HCT116 (cell line): Measurements from ENCODE around the gene TTC23L. TPM values are rescaled to one million over a fixed set of nuclear protein-coding genes. Genes with fewer than 3 reads are reported as not detected.
A peak's percentile ranks its signal among the peaks of the same experiment; 100 is the strongest.

ENCODE experiments used
- ATAC-seq: fragments of 200-7000 bp; cut with Tn5 transposase; 2 replicates; pipeline ENCODE4 v1.9.1; 2020; ENCODE audit warnings: mild to moderate bottlenecking, moderate library complexity
- BruUV-seq: library from RNA; stranded (reverse); fragments of 400-500 nt; replicated peaks from 2 replicates; lab custom pipeline; 2021; lab: Mats Ljungman, UMichigan
- CTCF ChIA-PET: fragments of 300-600 bp; sonication (Branson Sonifier 250); formaldehyde crosslinking; loops from one replicate; lab custom pipeline; 2021; ENCODE audit warnings: antibody characterized with exemption; lab: Charles Lee
- POLR2A ChIA-PET: fragments of 300-600, 350-600 bp; sonication (Branson Sonifier 250); formaldehyde crosslinking; loops from one replicate; lab custom pipeline; 2021; ENCODE audit warnings: antibody characterized with exemption; lab: Charles Lee
- RAD21 ChIA-PET, 2 experiments: fragments of 300-600 bp; sonication (Branson Sonifier 250); formaldehyde crosslinking; loops; one replicate each; lab custom pipeline; 2023; ENCODE audit warnings: low total read pairs in 2 of 2; ENCODE audit not compliant: uncharacterized antibody in 2 of 2, unreplicated experiment in 2 of 2, low non-redundant PET in 1 of 2; lab: Charles Lee
- DNase-seq: peaks from one replicate; pipeline ENCODE4 v3.0.0-alpha.2; 2010; ENCODE audit warnings: low read depth, low spot score
- H2AFZ ChIP-seq: fragments of 200-600 bp; shearing (Covaris generic), sonication (generic); 2 replicates; pipeline ENCODE4 v1.6.1; 2017; ENCODE audit warnings: low read depth, mixed run types, mixed read lengths, antibody characterized with exemption, low read length; ENCODE audit not compliant: poor library complexity, severe bottlenecking
- H3K27ac ChIP-seq: 2 replicates; pipeline ENCODE4 v1.5.1; 2012; ENCODE audit warnings: low read depth, low read length
- H3K27me3 ChIP-seq: fragments of 200-600 bp; sonication (generic); 2 replicates; pipeline ENCODE4 v1.6.1; 2016; ENCODE audit warnings: mixed run types, low read length, mixed read lengths; ENCODE audit not compliant: insufficient read depth
- H3K36me3 ChIP-seq, 2 experiments: fragments of 200-500 bp in 1 of 2; fragments of 200-600 bp in 1 of 2; sonication (Bioruptor generic) in 1 of 2; sonication (generic) in 1 of 2; 2 replicates each; pipeline versions ENCODE4 v1.5.1 to v1.6.1; 2014 to 2016; ENCODE audit warnings: low read length in 2 of 2, inconsistent platforms in 1 of 2, mixed read lengths in 1 of 2, mixed run types in 1 of 2; ENCODE audit not compliant: insufficient read depth in 2 of 2, control insufficient read depth in 1 of 2
- H3K4me1 ChIP-seq, 2 experiments: fragments of 200-600 bp in 1 of 2; sonication (generic) in 1 of 2; 2 replicates each; pipeline versions ENCODE4 v1.5.1 to v1.6.1; 2012 to 2017; ENCODE audit warnings: low read length in 2 of 2, inconsistent platforms in 1 of 2, mild to moderate bottlenecking in 1 of 2, mixed read lengths in 1 of 2, mixed run types in 1 of 2, moderate library complexity in 1 of 2; ENCODE audit not compliant: insufficient read depth in 2 of 2, control insufficient read depth in 1 of 2
- H3K4me2 ChIP-seq: fragments of 200-600 bp; sonication (generic); 2 replicates; pipeline ENCODE4 v1.6.1; 2017; ENCODE audit warnings: mixed run types, low read length, mixed read lengths
- H3K4me3 ChIP-seq, 2 experiments: fragments of 200-600 bp in 1 of 2; sonication (generic) in 1 of 2; replicated peaks in 1 of 2; 2 replicates each; pipeline ENCODE4 v1.5.1; 2011 to 2016; ENCODE audit warnings: low read length in 2 of 2, control low read depth in 1 of 2, low read depth in 1 of 2, mild to moderate bottlenecking in 1 of 2, mixed read lengths in 1 of 2, mixed run types in 1 of 2
- H3K79me2 ChIP-seq: fragments of 200-600 bp; sonication (generic); 2 replicates; pipeline ENCODE4 v1.6.1; 2017; ENCODE audit warnings: mild to moderate bottlenecking, mixed run types, low read length, moderate library complexity, mixed read lengths; ENCODE audit not compliant: insufficient read depth
- H3K9ac ChIP-seq: fragments of 200-600 bp; sonication (generic); 2 replicates; pipeline ENCODE4 v1.6.1; 2016; ENCODE audit warnings: low read length, mixed read lengths
- H3K9me2 ChIP-seq: fragments of 200-600 bp; sonication (generic), shearing (Covaris generic); 2 replicates; pipeline ENCODE4 v1.6.1; 2017; ENCODE audit warnings: mixed run types, mild to moderate bottlenecking, moderate library complexity; ENCODE audit not compliant: insufficient read depth
- H3K9me3 ChIP-seq, 2 experiments: fragments of 200-500 bp in 1 of 2; fragments of 200-600 bp in 1 of 2; sonication (Bioruptor generic) in 1 of 2; sonication (generic) in 1 of 2; 2 replicates each; pipeline ENCODE4 v1.6.1; 2014 to 2017; ENCODE audit warnings: low read length in 2 of 2, mixed read lengths in 2 of 2, inconsistent platforms in 1 of 2, low read depth in 1 of 2, mild to moderate bottlenecking in 1 of 2, mixed run types in 1 of 2, moderate library complexity in 1 of 2; ENCODE audit not compliant: control insufficient read depth in 1 of 2, insufficient read depth in 1 of 2
- H4K20me1 ChIP-seq: fragments of 200-600 bp; sonication (generic), shearing (Covaris generic); 2 replicates; pipeline ENCODE4 v1.6.1; 2017; ENCODE audit warnings: mixed run types, mild to moderate bottlenecking, moderate library complexity; ENCODE audit not compliant: insufficient read depth
- CBX3 ChIP-seq: IDR thresholded peaks from 2 replicates; pipeline ENCODE4 v1.6.1; 2012; ENCODE audit warnings: low read depth
- EGR1 ChIP-seq: IDR thresholded peaks from 2 replicates; pipeline ENCODE4 v1.6.1; 2012; ENCODE audit warnings: low read depth
- ELF1 ChIP-seq: IDR thresholded peaks from 2 replicates; pipeline ENCODE4 v1.6.1; 2012; ENCODE audit warnings: low read depth, borderline replicate concordance
- EZH2 ChIP-seq: fragments of 200-600 bp; sonication (generic); IDR thresholded peaks from 2 replicates; pipeline ENCODE4 v1.6.1; 2017; ENCODE audit warnings: antibody characterized with exemption, mixed run types
- FOSL1 ChIP-seq: IDR thresholded peaks from 2 replicates; pipeline ENCODE4 v1.6.1; 2012; ENCODE audit warnings: low read depth
- JUND ChIP-seq: IDR thresholded peaks from 2 replicates; pipeline ENCODE4 v1.6.1; 2012
- POLR2A ChIP-seq: IDR thresholded peaks from 2 replicates; pipeline ENCODE4 v1.7.0; 2011; ENCODE audit warnings: borderline replicate concordance; ENCODE audit not compliant: insufficient read depth, insufficient read length; ENCODE audit errors: extremely low read depth
- SP1 ChIP-seq: IDR thresholded peaks from 2 replicates; pipeline ENCODE4 v1.6.1; 2012; ENCODE audit warnings: low read depth
- SRF ChIP-seq: IDR thresholded peaks from 2 replicates; pipeline ENCODE4 v1.6.1; 2012; ENCODE audit warnings: low read depth
- TCF7L2 ChIP-seq: IDR thresholded peaks from 2 replicates; pipeline ENCODE4 v1.7.0; 2011; ENCODE audit warnings: borderline replicate concordance, inconsistent platforms; ENCODE audit not compliant: insufficient read depth, insufficient read length; ENCODE audit errors: extremely low read depth
- YY1 ChIP-seq: IDR thresholded peaks from 2 replicates; pipeline ENCODE4 v1.6.1; 2011; ENCODE audit warnings: low read length, low read depth, moderate library complexity, mild to moderate bottlenecking; ENCODE audit not compliant: insufficient replicate concordance; ENCODE audit errors: extremely low read depth
- ZNF274 ChIP-seq: fragments of 200-500 bp; sonication (Bioruptor generic); IDR thresholded peaks from 2 replicates; pipeline ENCODE4 v1.6.1; 2014; ENCODE audit warnings: mild to moderate bottlenecking, low read depth, low read length, inconsistent platforms
- intact Hi-C: fragments of 100-400 bp; cut with micrococcal nuclease; formaldehyde crosslinking; loops from 2 replicates; pipeline ENCODE4 v1.10.0; 2022
- total RNA-seq: library from RNA; stranded (reverse); gene quantifications from one replicate; pipeline ENCODE4 v1.2.1, GENCODE V29; 2021; ENCODE audit not compliant: unreplicated experiment
- TF ChIP-seq, protein P1 (sequence below): IDR thresholded peaks from 2 replicates; pipeline ENCODE4 v1.6.1; 2012
- TF ChIP-seq, protein P2 (sequence below), 3 experiments: fragments of 200-600 bp in 1 of 3; sonication (generic) in 1 of 3; IDR thresholded peaks in 2 of 3; conservative IDR thresholded peaks in 1 of 3; 2 replicates each; pipeline ENCODE4 v1.5.1; 2012 to 2017; ENCODE audit warnings: low read depth in 2 of 3, low read length in 2 of 3, antibody characterized with exemption in 1 of 3, borderline replicate concordance in 1 of 3, control low read depth in 1 of 3, mild to moderate bottlenecking in 1 of 3, mixed read lengths in 1 of 3, mixed run types in 1 of 3, moderate library complexity in 1 of 3; ENCODE audit not compliant: insufficient read depth in 1 of 3

The TTC23L gene
- total RNA-seq, 1 experiment from 2014 or later, result 1.0 TPM

DNA sequence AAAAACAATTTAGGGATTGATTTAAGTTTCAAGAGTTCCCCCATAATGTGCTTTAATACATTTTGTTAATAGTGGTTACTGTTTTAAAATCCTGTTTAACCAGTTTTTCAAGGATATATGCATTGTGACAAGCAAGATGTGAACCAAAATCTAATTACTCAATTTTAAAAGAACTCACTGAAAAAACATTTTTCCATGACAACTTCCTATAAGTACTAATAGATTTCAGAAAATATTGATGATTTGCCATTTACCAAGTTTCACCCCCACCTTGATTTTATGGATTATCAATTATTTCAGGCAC is 85.5 kb downstream of the TTC23L start:
- Histone ChIP-seq H3K36me3 (peaks cover 44 to 55% of the 10 kb centered on the region in 2 experiments), H3K27ac (peak overlapping the region; percentile 81; the same call in 1 of the 2 replicates)
- RAD21 ChIA-PET, result no interaction called here

More for the DNA sequence above, 85.5 kb downstream of the TTC23L start:
- Histone ChIP-seq H3K27me3 (no peaks in the 10 kb centered on the region), H3K4me1 (peaks cover 31 to 51% of the 10 kb centered on the region in 2 experiments), H3K4me3 (peak overlapping the region in 1 of 2 experiments; percentile 30; a peak in 1 of 4 replicates), H3K4me2 (peak overlapping the region; percentile 64), H3K9me3 (no peaks in the 10 kb centered on the region), H3K79me2 (peaks cover 72% of the 10 kb centered on the region), H3K9me2 (no peaks in the 10 kb centered on the region), H3K9ac (peak overlapping the region; percentile 12; the same call in 1 of the 2 replicates), H2AFZ (no peak overlapping the region), H4K20me1 (peaks cover 32% of the 10 kb centered on the region; the same call in 1 of the 2 replicates)
- BruUV-seq, result no TSS peak
- ATAC-seq (no peak), DNase-seq (no peak)
- ChIA-PET POLR2A (interaction anchor here (1.2 to 1.5 kb wide), 2 partner anchors 9 to 10 kb away, joined by 5 to 6 read pairs; partner anchors contain the start of genes BRIX1 and RAD1), CTCF (no interaction called here)
- TF ChIP-seq ZNF274, result no peak
- TF ChIP-seq EZH2, result no peak
- TF ChIP-seq, protein P1, sequence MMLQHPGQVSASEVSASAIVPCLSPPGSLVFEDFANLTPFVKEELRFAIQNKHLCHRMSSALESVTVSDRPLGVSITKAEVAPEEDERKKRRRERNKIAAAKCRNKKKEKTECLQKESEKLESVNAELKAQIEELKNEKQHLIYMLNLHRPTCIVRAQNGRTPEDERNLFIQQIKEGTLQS, result no peak
- TF ChIP-seq EGR1, result no peak
- no peak for TF ChIP-seq SP1
- no peak for TF ChIP-seq YY1
- TF ChIP-seq ELF1, result no peak
- no peak for TF ChIP-seq FOSL1
- TF ChIP-seq SRF, result no peak
- no peak for TF ChIP-seq JUND
- TF ChIP-seq POLR2A, result no peak
- TF ChIP-seq, protein P2, sequence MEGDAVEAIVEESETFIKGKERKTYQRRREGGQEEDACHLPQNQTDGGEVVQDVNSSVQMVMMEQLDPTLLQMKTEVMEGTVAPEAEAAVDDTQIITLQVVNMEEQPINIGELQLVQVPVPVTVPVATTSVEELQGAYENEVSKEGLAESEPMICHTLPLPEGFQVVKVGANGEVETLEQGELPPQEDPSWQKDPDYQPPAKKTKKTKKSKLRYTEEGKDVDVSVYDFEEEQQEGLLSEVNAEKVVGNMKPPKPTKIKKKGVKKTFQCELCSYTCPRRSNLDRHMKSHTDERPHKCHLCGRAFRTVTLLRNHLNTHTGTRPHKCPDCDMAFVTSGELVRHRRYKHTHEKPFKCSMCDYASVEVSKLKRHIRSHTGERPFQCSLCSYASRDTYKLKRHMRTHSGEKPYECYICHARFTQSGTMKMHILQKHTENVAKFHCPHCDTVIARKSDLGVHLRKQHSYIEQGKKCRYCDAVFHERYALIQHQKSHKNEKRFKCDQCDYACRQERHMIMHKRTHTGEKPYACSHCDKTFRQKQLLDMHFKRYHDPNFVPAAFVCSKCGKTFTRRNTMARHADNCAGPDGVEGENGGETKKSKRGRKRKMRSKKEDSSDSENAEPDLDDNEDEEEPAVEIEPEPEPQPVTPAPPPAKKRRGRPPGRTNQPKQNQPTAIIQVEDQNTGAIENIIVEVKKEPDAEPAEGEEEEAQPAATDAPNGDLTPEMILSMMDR (IDR thresholded peaks at IDR 0.05 in 2 of 3, conservative IDR thresholded peaks at IDR 0.05 in 1 of 3; ENCODE audit: borderline replicate concordance in 1 of 3, insufficient read depth in 1 of 3, low read depth in 2 of 3, low read length in 2 of 3), result no peak
- TF ChIP-seq TCF7L2, result no peak
- TF ChIP-seq CBX3, result no peak
- intact Hi-C loops, result loop anchor here (10.0 kb wide), 1 partner anchor 1480 kb away; the partner anchor contains the start of gene TARS1
